ENCODE results near the gene UCP2. TPM values are rescaled to one million over a fixed set of nuclear protein-coding genes. Genes with fewer than 3 reads are reported as not detected.

Gene UCP2, protein sequence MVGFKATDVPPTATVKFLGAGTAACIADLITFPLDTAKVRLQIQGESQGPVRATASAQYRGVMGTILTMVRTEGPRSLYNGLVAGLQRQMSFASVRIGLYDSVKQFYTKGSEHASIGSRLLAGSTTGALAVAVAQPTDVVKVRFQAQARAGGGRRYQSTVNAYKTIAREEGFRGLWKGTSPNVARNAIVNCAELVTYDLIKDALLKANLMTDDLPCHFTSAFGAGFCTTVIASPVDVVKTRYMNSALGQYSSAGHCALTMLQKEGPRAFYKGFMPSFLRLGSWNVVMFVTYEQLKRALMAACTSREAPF
- total RNA-seq = 15.3 and 23.7 TPM in 2 replicates

DNA sequence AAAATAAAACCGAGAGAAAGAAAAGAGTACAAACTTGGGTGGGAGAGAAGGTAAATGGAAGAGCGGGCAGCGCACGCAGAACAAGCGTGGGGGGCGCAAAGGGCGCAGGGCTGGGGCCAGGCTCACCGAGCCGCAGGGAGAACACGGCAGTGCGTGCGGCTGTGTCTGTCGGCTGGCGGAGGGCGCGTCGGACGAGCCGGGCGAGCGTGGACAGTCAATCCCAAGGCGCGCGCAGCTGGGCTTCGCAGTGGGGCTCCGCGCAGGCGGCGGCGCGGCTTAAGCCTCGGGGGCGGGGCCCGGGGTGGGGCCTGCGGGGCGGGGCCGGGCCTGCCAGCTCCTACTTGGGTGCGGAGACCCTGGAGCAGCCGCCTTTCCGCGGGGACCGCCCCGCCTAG lies at the start of gene UCP2:
UCP2 (minus strand) TSS at position 249 of the 395 bp plus-strand sequence. CDS start 4,465 bp downstream, outside the sequence.
- no peak for DNase-seq (ENCODE audit: extremely low read depth, low read depth, low spot score)

DNA sequence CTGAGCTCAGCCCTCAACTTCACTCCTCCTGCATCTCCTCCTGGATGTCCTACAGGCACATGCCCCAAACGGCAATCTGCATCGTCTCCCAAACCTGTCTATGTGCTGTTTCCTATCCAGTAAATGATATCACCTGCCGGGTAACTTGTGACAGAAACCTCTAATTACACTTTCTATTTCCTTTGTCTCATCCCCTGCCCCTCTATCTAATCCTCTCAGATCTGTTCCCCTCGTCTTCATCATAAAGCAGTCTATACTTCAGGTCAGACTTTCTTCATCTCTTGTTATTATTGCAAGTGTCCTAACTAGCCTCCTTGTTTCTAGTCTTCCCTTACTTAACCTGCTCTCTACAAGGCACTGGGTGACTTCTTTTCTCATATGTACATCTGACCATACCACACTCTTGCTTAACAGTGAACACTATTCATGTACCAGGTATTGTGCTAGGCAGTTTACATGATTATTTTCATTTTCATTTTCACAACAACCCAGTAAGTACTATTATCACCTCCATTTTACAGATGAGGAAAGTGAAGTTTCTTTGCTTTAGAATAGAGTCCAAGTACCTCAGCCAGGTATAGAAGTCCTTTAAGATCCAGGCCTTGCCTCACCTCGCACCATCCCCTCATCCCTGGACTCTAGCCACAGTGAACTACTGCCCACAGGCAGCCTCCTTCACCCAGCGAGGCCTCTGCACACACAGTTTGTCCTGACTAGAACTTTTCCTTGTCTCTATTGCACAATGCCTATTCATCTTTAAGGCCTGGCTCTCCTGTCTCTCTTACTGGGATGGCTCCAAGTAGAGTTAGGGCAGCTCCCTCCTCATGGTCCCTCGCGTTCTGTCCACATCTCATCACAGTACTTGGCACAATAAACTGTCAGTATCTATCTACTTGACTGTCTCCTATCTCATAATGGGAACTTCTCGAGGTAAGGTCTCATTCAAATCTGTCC lies 48.4 kb upstream of the UCP2 start:
- no peak for DNase-seq (ENCODE audit: extremely low read depth, low read depth, low spot score)

DNA sequence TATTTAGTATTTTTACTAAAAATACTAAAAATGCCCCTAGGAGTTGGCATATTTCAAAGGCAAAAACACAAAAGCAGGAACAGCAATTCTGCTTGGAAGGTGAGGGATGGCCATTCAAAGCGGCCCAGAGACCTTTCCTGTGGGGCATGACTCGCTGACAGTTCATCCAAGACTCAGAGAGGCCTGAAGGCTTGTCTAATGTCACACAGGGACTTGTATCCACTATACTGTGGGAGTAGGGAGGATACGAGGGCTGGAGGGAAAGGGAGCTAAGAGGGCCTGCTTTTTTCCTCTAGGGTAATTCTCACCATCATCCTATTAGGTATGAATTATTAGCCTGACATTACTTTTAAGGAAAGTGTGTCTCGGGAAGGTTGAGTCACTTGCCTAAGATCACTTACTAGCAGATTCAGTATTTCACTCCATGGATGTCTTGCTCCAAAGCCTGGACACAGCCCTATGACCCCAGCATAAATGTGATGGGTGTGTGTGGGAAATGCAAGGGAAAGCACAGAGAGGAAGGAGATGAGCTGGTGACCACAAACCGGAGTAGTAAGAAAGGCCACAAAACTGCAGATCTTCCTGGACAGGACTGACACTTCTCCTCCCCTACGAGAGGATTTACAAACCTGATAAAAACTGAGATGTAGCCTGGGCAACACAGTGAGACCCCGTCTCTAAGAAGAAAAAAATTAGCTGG lies 43.0 kb upstream of the UCP2 start:
- no peak for DNase-seq (ENCODE audit: extremely low read depth, low read depth, low spot score)

DNA sequence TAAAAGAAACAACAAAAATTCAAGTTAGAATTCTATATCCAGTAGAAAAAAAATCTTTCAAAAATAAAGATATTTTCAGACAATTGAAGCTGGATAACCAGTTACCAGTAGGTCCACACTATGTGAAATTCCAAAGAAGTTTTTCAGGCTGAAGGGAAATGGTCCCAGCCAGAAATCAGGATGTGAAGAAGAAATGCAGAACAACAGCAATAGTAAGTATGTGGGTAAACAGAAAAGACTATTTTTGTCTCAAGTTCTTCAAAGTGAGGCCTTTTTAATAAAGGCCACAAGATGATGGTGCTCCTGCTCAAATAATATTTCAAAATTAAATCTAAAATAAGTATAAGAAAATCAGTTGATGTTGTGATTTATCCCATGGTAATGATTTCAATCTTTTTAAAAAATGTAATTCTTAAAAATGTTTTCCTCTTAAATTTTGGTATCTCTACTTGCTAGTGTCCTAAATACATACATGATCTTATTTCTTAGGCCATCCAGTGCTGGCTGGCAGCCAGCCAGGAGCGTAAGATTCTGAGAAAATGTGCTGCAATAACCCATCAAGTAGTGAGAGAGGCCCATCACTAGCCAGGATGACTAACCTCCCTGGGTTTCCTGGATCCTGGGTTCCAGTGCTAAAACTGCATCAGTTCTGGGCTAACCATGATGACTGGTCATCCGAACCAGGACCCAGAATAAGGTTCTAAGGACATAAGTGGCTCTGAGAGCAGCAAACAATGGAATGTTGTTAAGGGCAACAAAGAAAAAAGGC lies 41.8 kb upstream of the UCP2 start:
- peak; percentile 20 for DNase-seq (ENCODE audit: extremely low read depth, low read depth, low spot score)

DNA sequence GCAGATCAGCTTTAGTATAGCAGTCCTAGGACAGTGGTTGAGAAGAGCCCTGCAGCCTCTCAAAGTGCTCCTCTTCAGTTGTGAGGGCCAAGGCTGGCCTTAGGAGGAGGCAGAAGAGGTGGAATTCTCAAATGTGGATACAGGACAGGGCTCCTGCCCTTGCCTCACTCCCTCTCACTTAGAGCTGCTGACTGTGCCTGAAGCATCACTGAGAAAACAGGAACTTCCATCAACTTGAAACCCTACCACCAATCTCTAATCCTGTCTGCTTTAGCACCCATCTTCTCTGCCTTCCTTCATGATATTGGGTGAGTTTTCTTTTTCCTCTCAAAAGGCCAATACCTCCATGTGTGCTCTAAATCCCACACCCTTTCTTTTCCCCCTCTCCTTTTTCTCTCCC lies 40.6 kb upstream of the UCP2 start:
- no peak for DNase-seq (ENCODE audit: extremely low read depth, low read depth, low spot score)

DNA sequence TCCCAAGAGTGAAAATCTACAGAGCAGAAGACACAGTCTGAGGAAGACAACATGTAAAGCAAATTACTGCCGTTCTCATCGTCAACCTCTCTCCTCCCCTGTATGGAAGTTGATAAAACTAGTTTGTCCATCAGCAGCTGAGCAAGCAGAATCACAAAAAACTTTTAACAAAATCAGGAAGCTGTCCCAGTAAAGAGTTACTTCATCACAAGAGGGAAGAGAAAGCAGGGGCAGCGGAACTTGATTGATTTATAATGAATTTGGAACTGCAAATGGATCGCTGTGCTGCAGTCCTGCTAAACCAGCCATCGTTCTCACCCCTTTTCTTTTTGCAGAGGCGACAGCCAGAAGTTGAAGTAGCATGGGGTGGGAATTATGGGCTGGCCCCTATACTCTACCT lies 39.9 kb upstream of the UCP2 start:
- no peak for DNase-seq (ENCODE audit: extremely low read depth, low read depth, low spot score)

DNA sequence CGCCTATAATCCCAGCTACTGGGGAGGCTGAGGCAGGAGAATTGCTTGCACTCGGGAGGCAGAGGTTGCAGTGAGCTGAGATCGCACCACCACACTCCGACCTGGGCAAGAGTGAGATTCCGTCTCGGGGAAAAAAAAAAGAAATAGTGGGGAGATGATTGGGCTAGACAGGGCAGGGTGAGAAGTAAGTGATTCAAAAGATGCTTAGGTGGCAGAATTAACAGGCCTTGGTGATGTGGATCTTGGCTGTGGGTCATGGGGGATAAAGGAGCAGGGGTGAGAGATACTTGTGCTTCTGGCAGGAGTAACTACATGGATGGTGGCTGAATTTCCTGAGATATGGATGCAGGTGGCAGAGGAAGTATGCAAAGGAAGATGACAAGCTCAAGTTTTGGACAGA lies 39.4 kb upstream of the UCP2 start:
- DNase-seq (ENCODE audit: extremely low read depth, low read depth, low spot score) = no peak

DNA sequence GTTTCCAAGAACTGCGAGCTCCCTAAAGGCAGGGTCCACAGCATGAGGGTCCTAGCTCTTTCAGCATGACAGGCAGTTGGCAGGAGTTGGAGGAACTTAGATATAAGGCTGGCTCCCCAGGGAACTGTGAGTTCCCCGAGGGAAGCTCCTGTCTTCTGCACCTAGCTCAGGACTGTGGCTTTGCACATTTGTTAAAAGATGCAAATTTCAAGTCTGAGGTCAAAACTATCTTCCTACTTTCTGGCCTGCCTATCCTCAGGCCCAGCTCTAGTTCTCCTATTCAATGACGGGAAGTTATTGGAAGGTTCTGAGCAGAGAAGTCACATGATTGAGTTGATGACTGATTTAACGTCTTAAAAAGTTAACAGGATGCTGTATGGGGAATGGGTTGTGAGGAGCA lies 37.9 kb upstream of the UCP2 start:
- no peak for DNase-seq (ENCODE audit: extremely low read depth, low read depth, low spot score)

DNA sequence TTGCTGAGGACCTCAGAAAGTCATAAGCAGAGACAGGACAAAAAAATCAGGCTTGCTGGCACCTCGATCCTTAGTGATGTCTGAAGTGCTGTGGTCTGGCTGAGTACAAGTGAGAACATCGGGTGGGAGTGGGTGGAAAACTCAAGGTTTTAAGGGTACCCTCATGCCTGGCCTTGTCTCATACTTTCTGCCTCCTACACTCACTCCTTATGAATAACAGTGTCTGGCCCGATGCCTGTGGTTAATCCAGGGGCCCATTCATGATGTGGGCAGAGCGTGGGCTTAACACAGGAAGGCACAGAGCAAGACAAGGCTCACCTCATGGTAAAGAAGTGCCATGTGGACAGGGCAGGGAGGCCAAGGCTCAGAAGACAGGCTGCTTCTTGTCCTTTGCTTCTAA lies 37.2 kb upstream of the UCP2 start:
- DNase-seq (ENCODE audit: extremely low read depth, low read depth, low spot score) = no peak

DNA sequence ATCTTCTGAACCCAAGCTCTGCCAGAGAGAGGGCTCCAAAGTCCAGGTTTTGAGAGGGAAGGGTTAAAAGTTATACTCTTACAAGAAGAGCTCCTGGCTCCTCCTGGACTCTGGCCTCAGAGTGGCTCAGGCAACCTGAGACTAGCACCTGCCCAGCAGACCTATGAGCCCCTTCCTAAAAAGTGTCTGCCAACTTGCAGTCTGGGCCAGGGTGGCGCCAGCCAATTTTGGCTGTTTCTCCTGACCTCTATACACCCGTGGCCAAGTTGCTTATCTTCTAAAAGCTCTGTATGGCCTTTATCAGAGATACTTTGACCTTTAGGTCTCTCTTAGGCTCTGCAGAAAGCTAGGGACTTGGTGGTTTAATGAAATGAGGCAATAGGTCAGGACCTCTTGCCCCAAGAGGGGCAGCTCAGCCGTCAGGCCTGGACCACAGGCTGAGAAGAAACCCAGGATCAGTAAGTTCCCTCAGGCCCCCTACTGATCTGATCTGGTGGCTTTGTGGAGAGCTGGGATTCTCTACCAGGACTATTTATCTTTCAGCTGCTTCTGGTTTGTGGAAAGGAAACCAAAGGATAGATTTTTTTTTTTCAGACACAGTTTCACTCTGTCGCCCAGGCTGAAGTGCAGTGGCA lies 36.6 kb upstream of the UCP2 start:
- DNase-seq (ENCODE audit: extremely low read depth, low read depth, low spot score) = no peak

DNA sequence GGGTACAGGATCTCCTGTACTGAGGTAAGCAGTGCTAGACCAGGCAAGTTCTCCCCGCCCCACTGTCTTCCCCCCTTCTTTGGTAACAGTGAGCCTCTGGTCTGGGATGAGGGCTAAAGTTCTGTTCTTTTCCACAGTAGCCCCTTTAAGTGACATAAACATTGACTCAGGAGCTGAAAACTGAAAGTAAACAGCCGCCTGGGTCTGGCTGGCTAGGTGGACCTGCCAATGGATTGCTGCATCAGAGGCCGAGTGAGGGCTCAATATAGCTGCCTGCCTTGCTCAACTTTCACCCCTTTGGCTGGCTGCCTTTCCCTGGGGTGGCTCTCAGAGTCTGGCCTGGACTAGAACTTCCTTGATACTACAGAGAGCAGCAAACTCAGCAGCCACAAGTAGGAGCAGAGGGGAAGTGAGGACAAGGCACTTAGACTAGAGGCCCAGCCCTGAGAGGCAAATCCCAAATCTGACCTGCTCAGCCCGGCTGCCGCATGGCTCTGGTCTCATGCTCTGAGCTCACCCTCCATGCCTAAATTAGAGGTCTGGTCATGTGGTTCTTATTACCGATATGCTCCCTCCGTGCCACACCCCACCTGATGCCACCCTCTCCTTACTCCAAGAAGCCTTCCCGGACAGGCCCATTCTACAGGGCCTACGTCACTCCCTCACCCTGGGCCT lies 35.8 kb upstream of the UCP2 start:
- DNase-seq (ENCODE audit: extremely low read depth, low read depth, low spot score) = no peak

DNA sequence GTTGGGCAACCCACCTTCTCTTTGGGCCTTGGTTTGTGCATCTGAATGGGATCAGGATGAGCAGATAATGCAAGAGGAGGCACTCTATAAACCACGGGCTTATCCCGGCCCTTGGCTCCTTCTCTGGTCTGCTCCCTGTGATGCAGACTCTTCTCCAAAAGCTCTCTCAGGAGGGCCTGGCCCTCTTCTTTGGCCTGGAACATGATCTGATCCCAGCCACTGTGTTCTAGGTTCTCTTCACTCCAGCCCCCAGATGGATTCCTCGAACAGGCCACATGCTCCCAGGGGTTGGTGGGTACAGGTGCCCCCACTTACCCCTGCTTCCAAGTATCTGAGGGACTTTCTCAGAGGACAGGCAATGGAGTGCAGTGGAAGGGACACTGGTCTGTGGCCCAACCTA lies 35.0 kb upstream of the UCP2 start:
- no peak for DNase-seq (ENCODE audit: extremely low read depth, low read depth, low spot score)

DNA sequence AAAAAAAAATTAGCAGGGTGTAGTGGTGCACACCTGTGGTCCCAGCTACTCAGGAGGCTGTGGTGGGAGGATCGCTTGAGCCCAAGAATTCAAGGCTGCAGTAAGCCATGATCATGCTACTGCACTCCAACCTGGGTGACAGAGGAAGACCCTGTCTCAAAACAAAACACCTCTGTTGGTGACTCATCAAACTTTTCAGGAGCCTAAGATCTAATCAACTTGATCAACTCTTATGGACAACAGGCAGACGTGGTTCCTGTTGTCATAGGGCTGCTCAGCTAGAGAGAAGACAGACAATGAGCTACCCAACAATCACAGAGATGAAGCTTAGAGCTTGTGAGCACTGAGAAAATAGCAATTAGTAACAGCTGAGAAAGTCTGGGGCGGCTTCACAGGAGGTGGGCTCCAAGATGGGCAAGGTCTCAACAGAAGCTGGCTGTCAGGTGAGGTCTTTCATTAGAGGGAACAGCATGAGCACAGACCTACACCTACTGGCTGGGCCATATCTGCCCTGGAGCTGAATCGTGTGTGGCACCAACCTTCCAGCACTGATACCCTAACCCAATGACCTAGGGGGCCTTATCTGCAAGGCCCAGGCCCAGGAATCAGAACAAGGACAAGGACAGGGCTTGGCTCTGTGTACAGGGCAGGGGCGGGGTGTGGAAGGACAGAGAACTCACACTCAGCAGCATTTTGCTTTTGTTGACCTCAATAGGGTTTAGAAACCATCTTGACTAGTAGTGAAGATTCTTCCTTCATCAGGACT lies 33.5 kb upstream of the UCP2 start:
- no peak for DNase-seq (ENCODE audit: extremely low read depth, low read depth, low spot score)

DNA sequence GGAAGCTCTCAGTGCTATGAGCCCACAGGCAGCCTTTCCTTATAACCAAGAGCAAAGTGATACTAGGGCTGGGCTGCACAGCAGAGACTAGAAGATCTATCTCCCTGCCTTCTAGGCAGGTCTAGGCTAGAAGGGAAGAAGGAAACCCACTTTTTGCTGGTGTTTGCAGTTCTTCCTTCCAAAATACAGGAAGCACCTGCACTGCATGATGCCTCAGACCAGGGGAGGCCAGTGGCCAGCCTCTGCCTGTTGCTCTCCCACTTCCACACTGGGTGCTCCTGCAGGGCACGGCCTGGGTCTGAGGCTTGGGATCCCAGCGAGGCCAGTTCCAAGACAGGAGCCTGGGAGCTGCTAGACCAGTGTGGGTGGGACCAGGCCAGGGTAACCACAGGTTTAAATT lies 32.2 kb upstream of the UCP2 start:
- no peak for DNase-seq (ENCODE audit: extremely low read depth, low read depth, low spot score)

DNA sequence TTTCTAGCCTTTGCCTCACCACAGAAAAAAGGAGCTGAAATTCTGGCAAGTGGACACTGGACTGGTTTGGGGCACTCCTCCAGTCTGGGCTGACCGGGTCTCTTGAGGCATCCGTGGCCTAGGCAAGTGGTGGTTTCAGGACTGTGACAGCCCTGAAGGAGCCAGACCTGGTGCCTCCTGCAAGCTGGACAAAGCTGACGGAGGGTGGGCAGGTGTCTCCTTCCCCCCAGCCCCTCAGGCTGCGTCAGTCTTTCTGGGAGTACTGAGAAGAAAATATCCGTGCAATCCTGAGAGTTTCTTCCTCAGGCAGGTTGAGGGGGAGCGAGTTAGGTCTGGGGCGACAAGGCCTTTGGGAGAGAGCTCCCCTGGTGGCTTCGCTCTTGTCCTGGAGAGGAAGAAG lies 30.5 kb upstream of the UCP2 start:
- no peak for DNase-seq (ENCODE audit: extremely low read depth, low read depth, low spot score)

DNA sequence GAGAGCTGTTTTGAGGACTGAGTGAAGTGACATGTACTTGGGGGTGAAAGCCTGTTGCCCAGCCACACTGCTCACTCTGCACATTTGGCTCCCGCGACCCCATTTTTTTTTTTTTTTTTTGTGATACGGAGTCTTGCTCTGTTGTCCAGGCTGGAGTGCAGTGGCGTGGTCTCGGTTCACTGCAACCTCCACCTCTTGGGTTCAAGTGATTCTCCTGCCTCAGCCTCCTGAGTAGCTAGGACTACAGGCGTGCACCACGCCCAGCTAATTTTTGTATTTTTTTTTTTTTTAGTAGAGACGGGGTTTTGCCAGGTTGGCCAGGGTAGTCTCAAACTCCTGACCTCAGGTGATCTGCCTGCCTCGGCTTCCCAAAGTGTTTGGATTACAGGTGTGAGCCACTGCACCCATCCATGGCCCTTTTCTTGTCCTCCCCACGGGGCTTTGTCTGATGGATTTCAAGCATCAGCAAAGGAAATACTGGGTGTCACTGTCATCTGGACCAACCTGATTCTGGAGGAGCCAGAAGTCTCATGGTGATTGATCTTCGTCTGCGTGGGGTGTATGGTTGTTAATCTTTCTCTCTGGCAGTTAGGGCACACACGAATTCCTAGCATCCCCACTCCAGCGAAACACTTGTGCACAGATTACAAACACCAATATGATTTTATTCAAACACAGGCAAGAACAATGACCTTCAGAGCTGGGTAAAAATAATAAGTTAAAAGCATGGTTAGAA lies 29.6 kb upstream of the UCP2 start:
- DNase-seq (ENCODE audit: extremely low read depth, low read depth, low spot score) = no peak

DNA sequence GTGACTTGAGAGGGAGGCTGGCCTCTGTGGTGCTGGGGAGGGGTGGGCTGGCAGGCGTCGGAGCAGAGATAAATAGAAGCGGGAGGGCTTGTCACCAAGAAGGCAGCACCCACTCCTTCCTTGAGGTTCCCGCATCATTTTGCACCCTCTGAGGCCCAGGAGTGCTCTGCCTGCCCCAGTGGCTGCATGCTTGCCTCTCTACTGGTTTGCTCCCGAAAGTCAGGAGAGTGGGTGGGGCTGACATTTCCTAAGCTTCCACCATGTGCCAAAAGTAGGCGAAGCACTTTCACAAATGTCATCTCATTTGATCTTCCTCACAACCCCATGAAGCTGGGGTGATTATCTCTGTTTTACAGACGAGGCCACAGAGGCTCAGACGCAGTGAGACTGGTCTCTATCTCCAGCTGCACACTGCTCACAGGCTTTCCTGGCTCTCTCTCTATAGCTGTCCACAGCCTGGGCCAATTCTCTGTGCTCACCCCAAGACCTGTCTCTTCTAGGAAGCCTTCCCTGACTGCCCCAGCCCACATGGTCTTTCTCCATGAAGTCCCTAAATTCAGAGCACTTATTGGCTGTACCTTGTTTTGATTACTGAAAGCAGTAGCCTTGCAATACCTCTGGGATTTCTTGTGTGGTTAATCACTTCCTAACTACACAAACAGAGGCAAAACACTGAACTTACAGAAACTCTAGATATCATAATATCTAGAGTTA lies 28.9 kb upstream of the UCP2 start:
- no peak for DNase-seq (ENCODE audit: extremely low read depth, low read depth, low spot score)
